Activated CD4-positive, alpha-beta memory T cell treated with anti-CD3 and anti-CD28 coated beads, Interleukin-2, amount 10 ng/mL, durations not matched to agents 7 days and 5 days (primary cell): ENCODE results near the gene PDIA3. TPM values are rescaled to one million over a fixed set of nuclear protein-coding genes. Genes with fewer than 3 reads are reported as not detected.
A peak's percentile ranks its signal among the peaks of the same experiment; 100 is the strongest.

Source experiments
- CTCF ChIA-PET: fragments of 350-600 bp; sonication (Branson Sonifier 250); formaldehyde crosslinking; loops from one replicate; lab custom pipeline; 2021; ENCODE audit warnings: antibody characterized with exemption, inconsistent platforms; lab: Charles Lee
- POLR2A ChIA-PET: fragments of 350-600 bp; sonication (Branson Sonifier 250); formaldehyde crosslinking; loops from one replicate; lab custom pipeline; 2021; ENCODE audit warnings: antibody characterized with exemption; lab: Charles Lee
- DNase-seq: peaks from one replicate; pipeline ENCODE4 v3.0.0-alpha.2; 2020
- H3K27ac Mint-ChIP-seq: one replicate; pipeline ENCODE4 v1.8.0; 2021; ENCODE audit warnings: mild to moderate bottlenecking, mixed read lengths
- H3K27me3 Mint-ChIP-seq: one replicate; pipeline ENCODE4 v1.8.0; 2021; ENCODE audit warnings: mixed read lengths
- H3K36me3 Mint-ChIP-seq: one replicate; pipeline ENCODE4 v1.8.0; 2021; ENCODE audit warnings: low read depth, mixed read lengths
- H3K4me1 Mint-ChIP-seq: one replicate; pipeline ENCODE4 v1.8.0; 2021; ENCODE audit warnings: mixed read lengths
- H3K4me3 Mint-ChIP-seq: one replicate; pipeline ENCODE4 v1.8.0; 2021; ENCODE audit warnings: mild to moderate bottlenecking, mixed read lengths
- H3K9me3 Mint-ChIP-seq: one replicate; pipeline ENCODE4 v1.8.0; 2021; ENCODE audit warnings: mixed read lengths
- total RNA-seq, 2 experiments: library from RNA; stranded (reverse); gene quantifications; one replicate each; pipeline ENCODE4 v1.2.3, GENCODE V29; 2021

The PDIA3 gene
- total RNA-seq, 2 experiments from 2014 or later = 290 TPM

GRCh38 chr15:43762824-43763223 lies 16.6 kb downstream of the PDIA3 start:
- no peak overlapping the region for H3K27ac Mint-ChIP-seq

DNA sequence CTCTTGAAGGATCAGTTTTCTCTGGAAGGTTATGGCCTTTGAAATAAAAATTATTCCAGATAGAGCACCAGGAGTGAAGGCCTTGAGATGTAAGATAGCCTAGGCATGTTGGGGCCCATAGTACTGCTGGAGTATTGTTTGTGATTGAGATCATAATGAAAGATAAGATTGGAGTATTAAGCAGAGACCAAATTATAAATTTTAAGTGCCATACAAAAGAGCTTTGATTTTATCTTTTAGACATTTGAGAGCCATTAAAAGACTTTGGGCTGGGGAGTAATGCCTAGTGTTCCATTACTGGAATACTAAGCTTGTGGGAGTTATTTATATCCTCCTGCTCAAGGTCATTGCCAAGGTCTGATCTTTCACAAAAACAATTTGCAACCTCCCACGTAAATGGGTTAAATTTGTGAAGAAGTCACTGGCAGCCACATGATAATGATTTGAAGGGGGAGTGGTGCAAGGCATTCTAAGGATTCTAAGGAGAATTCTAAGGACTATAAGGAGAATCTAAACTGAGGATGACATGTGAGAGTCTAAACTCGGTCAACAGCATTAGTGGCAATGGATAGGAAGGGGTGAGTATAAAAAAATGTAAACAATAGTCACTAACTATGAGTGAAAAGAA lies 17.7 kb downstream of the PDIA3 start:
- H3K27ac Mint-ChIP-seq = no peak overlapping the region

More at GRCh38 chr15:43762824-43763223, 16.6 kb downstream of the PDIA3 start:
- ChIA-PET CTCF (no interaction called here), POLR2A (no interaction called here)
- Mint-ChIP-seq H3K36me3 (peaks cover 62% of the 10 kb centered on the region), H3K9me3 (no peaks in the 10 kb centered on the region), H3K4me3 (no peak overlapping the region), H3K4me1 (no peaks in the 10 kb centered on the region), H3K27me3 (no peaks in the 10 kb centered on the region)
- DNase-seq = no peak

GRCh38 chr15:43769584-43770228 lies 23.5 kb downstream of the PDIA3 start:
- H3K36me3 Mint-ChIP-seq = peaks cover 70% of the 10 kb centered on the region
- H3K4me1 Mint-ChIP-seq = peaks cover 1% of the 10 kb centered on the region
- H3K4me3 Mint-ChIP-seq = no peak overlapping the region
- H3K27me3 Mint-ChIP-seq = no peaks in the 10 kb centered on the region
- ChIA-PET CTCF (interaction anchor here (1.0 to 1.6 kb wide), 9 partner anchors 14 to 329 kb away, joined by 3 to 5 read pairs (median 4); partner anchors contain the start of genes HYPK and PDIA3), POLR2A (interaction anchor here (0.8 kb wide), 1 partner anchor 23 kb away, joined by 3 read pairs; no protein-coding TSS in a partner anchor)
- no peaks in the 10 kb centered on the region for H3K9me3 Mint-ChIP-seq
- peak; percentile 59 for DNase-seq
- H3K27ac Mint-ChIP-seq = no peak overlapping the region

More for the DNA sequence above, 17.7 kb downstream of the PDIA3 start:
- no peaks in the 10 kb centered on the region for H3K9me3 Mint-ChIP-seq
- CTCF ChIA-PET = no interaction called here
- H3K36me3 Mint-ChIP-seq = peaks cover 65% of the 10 kb centered on the region
- H3K4me3 Mint-ChIP-seq = no peak overlapping the region
- POLR2A ChIA-PET = interaction anchor here (1.6 kb wide), 1 partner anchor 13 kb away, joined by 7 read pairs; the partner anchor contains the start of gene ELL3
- no peaks in the 10 kb centered on the region for H3K27me3 Mint-ChIP-seq
- no peak for DNase-seq
- H3K4me1 Mint-ChIP-seq = no peaks in the 10 kb centered on the region

GRCh38 chr15:43771816-43772215 lies 25.6 kb downstream of the PDIA3 start:
- ChIA-PET CTCF (interaction anchor here (0.6 to 1.2 kb wide), 3 partner anchors 18 to 961 kb away, joined by 3 read pairs; no protein-coding TSS in a partner anchor), POLR2A (interaction anchor here (1.1 to 1.4 kb wide), 2 partner anchors 18 to 26 kb away, joined by 3 to 4 read pairs; no protein-coding TSS in a partner anchor)
- Mint-ChIP-seq H3K27me3 (no peaks in the 10 kb centered on the region), H3K36me3 (peaks cover 53% of the 10 kb centered on the region), H3K4me1 (peaks cover 3% of the 10 kb centered on the region), H3K4me3 (no peak overlapping the region), H3K9me3 (no peaks in the 10 kb centered on the region), H3K27ac (no peak overlapping the region)
- DNase-seq = no peak

DNA sequence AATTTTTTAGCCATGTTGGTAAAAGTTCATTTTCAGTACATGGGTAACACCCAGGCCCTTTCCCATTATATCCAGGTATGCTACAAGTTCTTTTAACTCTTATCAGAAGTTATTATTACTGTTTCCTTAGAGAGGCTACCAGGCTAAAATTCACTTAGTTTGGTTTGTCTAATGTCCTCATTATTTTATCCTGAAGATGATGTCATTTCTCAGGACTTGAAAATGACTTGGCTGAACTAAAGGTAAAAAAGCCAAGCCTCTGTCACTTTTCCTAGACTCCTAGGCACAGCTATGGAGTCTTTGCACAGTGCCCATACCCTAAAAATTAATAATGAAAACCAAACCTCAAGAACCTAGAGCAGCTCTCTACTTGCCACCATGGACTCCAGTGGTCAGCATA lies 26.4 kb downstream of the PDIA3 start:
- ChIA-PET POLR2A (interaction anchor here (1.1 to 1.4 kb wide), 2 partner anchors 19 to 27 kb away, joined by 3 read pairs; partner anchors contain the start of gene SERF2), CTCF (no interaction called here)
- no peaks in the 10 kb centered on the region for H3K9me3 Mint-ChIP-seq

GRCh38 chr15:43774062-43774461 lies 27.8 kb downstream of the PDIA3 start:
- H3K27ac Mint-ChIP-seq = no peak overlapping the region
- ChIA-PET POLR2A (interaction anchor here (0.5 to 1.5 kb wide), 5 partner anchors 18 to 44 kb away, joined by 3 to 4 read pairs (median 3); partner anchors contain the start of genes HYPK and SERF2), CTCF (interaction anchor here (0.6 kb wide), 1 partner anchor 12 kb away, joined by 3 read pairs; no protein-coding TSS in a partner anchor)
- H3K4me3 Mint-ChIP-seq = no peak overlapping the region
- peaks cover 16% of the 10 kb centered on the region for H3K4me1 Mint-ChIP-seq
- no peaks in the 10 kb centered on the region for H3K9me3 Mint-ChIP-seq
- H3K36me3 Mint-ChIP-seq = peaks cover 41% of the 10 kb centered on the region
- peaks cover 7% of the 10 kb centered on the region for H3K27me3 Mint-ChIP-seq
- DNase-seq = no peak

More for the DNA sequence above, 26.4 kb downstream of the PDIA3 start:
- H3K27me3 Mint-ChIP-seq = no peaks in the 10 kb centered on the region
- H3K4me1 Mint-ChIP-seq = peaks cover 10% of the 10 kb centered on the region
- H3K36me3 Mint-ChIP-seq = peaks cover 51% of the 10 kb centered on the region
- no peak overlapping the region for H3K27ac Mint-ChIP-seq
- H3K4me3 Mint-ChIP-seq = no peak overlapping the region
- no peak for DNase-seq

DNA sequence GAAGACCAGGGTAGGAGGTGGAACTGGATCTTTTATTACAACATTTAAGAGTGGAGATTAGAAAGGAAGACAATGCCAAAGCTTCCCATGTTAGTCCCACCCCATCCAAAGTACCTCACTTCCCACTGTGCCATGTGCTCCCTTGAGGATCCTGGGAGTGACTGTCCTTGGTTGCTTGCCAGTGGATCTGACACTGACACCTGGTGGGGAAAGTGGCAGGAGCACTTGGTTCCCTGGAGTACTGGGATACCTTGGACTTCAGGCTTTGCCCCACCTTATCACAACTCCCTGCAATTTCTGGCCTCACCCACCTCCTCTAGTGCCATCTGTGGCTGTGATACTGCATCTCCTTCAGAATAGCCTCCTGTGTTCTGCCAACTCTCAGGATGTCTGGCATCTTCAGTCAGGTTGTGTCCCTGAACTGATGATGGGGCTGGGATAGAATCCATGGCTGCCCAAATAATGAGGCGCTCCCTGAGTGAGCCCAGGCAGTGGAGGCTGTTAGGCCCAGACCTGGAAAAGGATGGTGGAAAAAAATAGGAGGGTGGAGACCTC lies 29.2 kb downstream of the PDIA3 start:
- DNase-seq = no peak
- CTCF ChIA-PET = interaction anchor here (1.7 kb wide), 1 partner anchor 11 kb away, joined by 10 read pairs; no protein-coding TSS in a partner anchor
- H3K4me3 Mint-ChIP-seq = no peak overlapping the region
- H3K9me3 Mint-ChIP-seq = no peaks in the 10 kb centered on the region
- peaks cover 13% of the 10 kb centered on the region for H3K27me3 Mint-ChIP-seq
- POLR2A ChIA-PET = interaction anchor here (0.6 to 5.0 kb wide), 7 partner anchors 10 to 25 kb away, joined by 3 to 45 read pairs (median 5); partner anchors contain the start of genes HYPK, SERF2 and SERINC4
- no peak overlapping the region for H3K27ac Mint-ChIP-seq
- H3K4me1 Mint-ChIP-seq = peaks cover 18% of the 10 kb centered on the region
- H3K36me3 Mint-ChIP-seq = peaks cover 30% of the 10 kb centered on the region

- DNase-seq = no peak
- H3K9me3 Mint-ChIP-seq = no peaks in the 10 kb centered on the region
- H3K27me3 Mint-ChIP-seq = peaks cover 20% of the 10 kb centered on the region
- CTCF ChIA-PET = interaction anchor here (0.7 to 1.8 kb wide), 13 partner anchors 10 to 55 kb away, joined by 3 to 10 read pairs (median 4); partner anchors contain the start of genes HYPK, MFAP1, SERF2 and SERINC4
- H3K36me3 Mint-ChIP-seq = peaks cover 24% of the 10 kb centered on the region
- no peak overlapping the region for H3K27ac Mint-ChIP-seq
- peaks cover 18% of the 10 kb centered on the region for H3K4me1 Mint-ChIP-seq
- H3K4me3 Mint-ChIP-seq = peak overlapping the region; percentile 81
- POLR2A ChIA-PET = interaction anchor here (0.7 to 5.0 kb wide), 13 partner anchors 10 to 57 kb away, joined by 3 to 45 read pairs (median 5); partner anchors contain the start of genes HYPK, MFAP1, PDIA3 and SERF2
These were observed 30.0 kb downstream of the PDIA3 start for GRCh38 chr15:43776101-43776717.

DNA sequence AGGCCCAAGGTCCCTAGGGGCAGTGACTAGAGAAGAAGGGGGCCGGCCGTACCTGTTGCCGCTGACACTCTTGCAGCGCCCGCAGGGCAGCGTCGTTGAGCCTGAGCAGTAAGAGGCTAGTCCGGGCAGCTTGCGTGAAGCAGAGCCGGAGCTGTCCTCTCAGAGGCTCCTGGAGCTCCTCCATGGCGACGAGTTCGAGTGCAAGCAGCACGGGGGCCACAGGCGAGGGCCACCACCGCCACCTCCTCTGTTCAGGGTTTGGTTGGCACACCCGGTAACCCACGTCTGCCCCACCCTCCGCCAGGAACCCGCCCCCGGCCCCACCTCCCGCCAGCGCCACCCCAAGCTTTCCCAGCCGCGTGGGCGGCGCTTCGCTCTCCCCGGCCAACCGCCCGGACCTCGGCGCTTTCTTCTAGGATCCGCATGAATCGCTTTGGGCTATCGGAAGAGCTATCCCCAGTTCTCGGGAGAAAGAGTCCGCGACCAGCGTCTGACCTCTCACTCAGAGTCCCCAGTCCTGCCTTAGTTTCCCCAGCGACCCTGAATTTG lies 30.6 kb downstream of the PDIA3 start, which contains the start of gene ELL3:
Gene ELL3, minus strand, starts transcription at position 249 of the 549 bp plus-strand sequence. Its CDS starts 65 bp downstream, at position 184.
- peaks cover 19% of the 10 kb centered on the region for H3K36me3 Mint-ChIP-seq
- peaks cover 21% of the 10 kb centered on the region for H3K27me3 Mint-ChIP-seq
- peak within 1 kb of the TSS; percentile 63 for H3K27ac Mint-ChIP-seq
- peak within 1 kb of the TSS; percentile 81 for H3K4me3 Mint-ChIP-seq
- ChIA-PET POLR2A (interaction anchor here (0.7 to 5.0 kb wide), 17 partner anchors 10 to 266 kb away, joined by 3 to 45 read pairs (median 5); partner anchors contain the start of genes HYPK, MFAP1, PDIA3 and SERF2), CTCF (interaction anchor here (0.6 to 1.8 kb wide), 15 partner anchors 9 to 530 kb away, joined by 3 to 10 read pairs (median 4); partner anchors contain the start of genes HYPK, MFAP1, SERF2 and SERINC4)
- H3K9me3 Mint-ChIP-seq = no peaks in the 10 kb centered on the region
- peaks cover 16% of the 10 kb centered on the region for H3K4me1 Mint-ChIP-seq
- peak; percentile 75 for DNase-seq

DNA sequence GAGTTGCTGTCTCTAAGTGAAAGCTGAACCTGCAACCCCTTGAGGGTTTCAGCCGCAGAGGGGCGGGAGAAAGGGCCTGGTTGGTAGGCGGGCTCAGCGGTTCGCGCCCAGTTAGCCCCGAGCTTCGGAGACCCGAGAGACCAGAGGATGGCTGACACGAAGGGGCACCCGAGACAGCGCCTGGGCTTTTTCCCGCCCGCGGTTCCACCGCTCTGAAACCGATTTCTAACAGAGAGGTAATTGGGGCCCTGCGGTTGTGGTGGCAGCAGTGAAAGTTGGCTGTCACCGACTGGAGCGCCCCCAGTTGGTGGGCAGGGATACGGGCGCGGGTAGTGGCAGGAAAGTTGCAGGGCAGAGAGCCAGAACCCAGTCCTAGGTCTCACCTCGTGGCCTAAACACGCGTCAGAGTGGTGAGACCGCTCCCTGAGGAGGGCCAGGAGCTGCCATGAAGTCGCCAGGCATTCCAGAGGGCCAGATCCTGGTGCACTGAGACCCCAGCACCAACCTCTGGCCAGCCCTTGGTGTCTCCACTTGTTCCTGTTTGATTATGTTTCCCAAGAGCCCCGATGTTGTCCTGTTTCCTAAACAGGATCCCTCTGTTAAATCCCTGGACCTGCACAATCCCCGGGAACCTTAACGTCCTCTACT lies 31.2 kb downstream of the PDIA3 start:
- peaks cover 25% of the 10 kb centered on the region for H3K27me3 Mint-ChIP-seq
- POLR2A ChIA-PET = interaction anchor here (0.6 to 5.0 kb wide), 18 partner anchors 9 to 266 kb away, joined by 3 to 45 read pairs (median 5); partner anchors contain the start of genes HYPK, MFAP1, PDIA3 and SERF2
- H3K9me3 Mint-ChIP-seq = no peaks in the 10 kb centered on the region
- peaks cover 16% of the 10 kb centered on the region for H3K4me1 Mint-ChIP-seq
- H3K36me3 Mint-ChIP-seq = peaks cover 13% of the 10 kb centered on the region
- peak overlapping the region; percentile 63 for H3K27ac Mint-ChIP-seq
- DNase-seq = peak; percentile 81
- H3K4me3 Mint-ChIP-seq = peak overlapping the region; percentile 81
- CTCF ChIA-PET = interaction anchor here (0.6 to 1.8 kb wide), 15 partner anchors 9 to 530 kb away, joined by 3 to 10 read pairs (median 4); partner anchors contain the start of genes HYPK, MFAP1, SERF2 and SERINC4

- H3K9me3 Mint-ChIP-seq = no peaks in the 10 kb centered on the region
- peaks cover 16% of the 10 kb centered on the region for H3K4me1 Mint-ChIP-seq
- POLR2A ChIA-PET = interaction anchor here (1.4 to 5.0 kb wide), 2 partner anchors 13 to 25 kb away, joined by 4 to 45 read pairs; partner anchors contain the start of gene SERF2
- CTCF ChIA-PET = interaction anchor here (1.2 kb wide), 1 partner anchor 10 kb away, joined by 5 read pairs; no protein-coding TSS in a partner anchor
- H3K4me3 Mint-ChIP-seq = no peak overlapping the region
- peaks cover 26% of the 10 kb centered on the region for H3K27me3 Mint-ChIP-seq
- H3K36me3 Mint-ChIP-seq = peaks cover 1% of the 10 kb centered on the region
- DNase-seq = no peak
- no peak overlapping the region for H3K27ac Mint-ChIP-seq
These were observed 32.8 kb downstream of the PDIA3 start for GRCh38 chr15:43779016-43779415.
